Sigmoid colon (tissue), 4 donors: ENCODE measurements around the gene MRPL23.
A peak's percentile ranks its signal among the peaks of the same experiment; 100 is the strongest.

Experiments
- CTCF ChIP-seq, 4 experiments: fragments of 450-650 bp in 3 of 4; fragments of 200-600 bp in 1 of 4; IDR thresholded peaks; one replicate each; pipeline ENCODE4 v1.5.1; 2016 to 2019; ENCODE audit warnings: antibody characterized with exemption in 4 of 4, mild to moderate bottlenecking in 3 of 4, moderate library complexity in 2 of 4
- EP300 ChIP-seq, 4 donors: sonication (generic); formaldehyde crosslinking; IDR thresholded peaks; one replicate each; pipeline ENCODE4 v1.6.1; 2017; ENCODE audit warnings: antibody characterized with exemption in 4 of 4

GRCh38 chr11:1953489-1954266 is 6.5 kb downstream of the MRPL23 start:
- TF ChIP-seq CTCF (IDR thresholded peaks at IDR 0.05) (peak in 1 of 4 experiments; percentile 21), EP300 (IDR thresholded peaks at IDR 0.05) (no peak)
